ENCODE data around the gene KBTBD8. TPM values are rescaled to one million over a fixed set of nuclear protein-coding genes. Genes with fewer than 3 reads are reported as not detected.

Gene KBTBD8
- total and polyA plus RNA-seq, 9 of the 15 experiments (the other 6 are each of a cell fraction or from before 2014, with no cell fraction given) = 2.7 to 9.1 (median 5.6) TPM

GRCh38 chr3:66991459-66991858, 6.6 kb upstream of the KBTBD8 start (continued):
- TF ChIP-seq, protein P1, sequence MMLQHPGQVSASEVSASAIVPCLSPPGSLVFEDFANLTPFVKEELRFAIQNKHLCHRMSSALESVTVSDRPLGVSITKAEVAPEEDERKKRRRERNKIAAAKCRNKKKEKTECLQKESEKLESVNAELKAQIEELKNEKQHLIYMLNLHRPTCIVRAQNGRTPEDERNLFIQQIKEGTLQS (IDR thresholded peaks at IDR 0.05) = peak; percentile 69
- TF ChIP-seq, protein P1 (CRISPR knock-in tag; conservative IDR thresholded peaks at IDR 0.05) = no peak
- TF ChIP-seq CHD7 (IDR thresholded peaks at IDR 0.05; ENCODE audit: low read depth, low read length) (no peak), MECOM (CRISPR knock-in tag; IDR thresholded peaks at IDR 0.05) (no peak), ARID1B (IDR thresholded peaks at IDR 0.05) (peak; percentile 57; the same call in 1 of the 2 replicates), HMBOX1 (IDR thresholded peaks at IDR 0.05) (peak; percentile 61), TEAD4 (IDR thresholded peaks at IDR 0.05; ENCODE audit: low read length) (peak; percentile 59), TEAD4 (CRISPR knock-in tag; IDR thresholded peaks at IDR 0.05; ENCODE audit: borderline replicate concordance) (no peak), CEBPB (tag; IDR thresholded peaks at IDR 0.05) (peak; percentile 82), EHMT2 (IDR thresholded peaks at IDR 0.05) (peak; percentile 73; the same call in 1 of the 2 replicates), FOSL1 (tag; conservative IDR thresholded peaks at IDR 0.05) (peak; percentile 91), CEBPG (CRISPR knock-in tag; IDR thresholded peaks at IDR 0.05) (no peak), CEBPG (tag; conservative IDR thresholded peaks at IDR 0.05 in 1 of 2, IDR thresholded peaks at IDR 0.05 in 1 of 2) (peak; percentile 26 to 43; a peak in 2 of 4 replicates), TRIM24 (IDR thresholded peaks at IDR 0.05) (peak; percentile 26 to 53; a peak in 1 of 4 replicates)
